Brain microvascular endothelial cell (primary cell): Measurements from ENCODE around the gene HCCS.

ENCODE experiments used
- DNase-seq: peaks from one replicate; pipeline ENCODE4 v3.0.0-alpha.2; 2020
- H3K27ac ChIP-seq: fragments of 250-450 bp; sonication (Bioruptor Pico); 2 replicates; pipeline ENCODE4 v1.5.1; 2020; ENCODE audit warnings: mild to moderate bottlenecking, moderate library complexity
- H3K27me3 ChIP-seq: fragments of 250-450 bp; sonication (Bioruptor Pico); replicated peaks from 2 replicates; pipeline ENCODE4 v1.5.1; 2020; ENCODE audit warnings: mild to moderate bottlenecking
- H3K36me3 ChIP-seq: fragments of 250-450 bp; sonication (Bioruptor Pico); replicated peaks from 2 replicates; pipeline ENCODE4 v1.5.1; 2020; ENCODE audit warnings: mild to moderate bottlenecking
- H3K4me3 ChIP-seq: 2 replicates; pipeline ENCODE4 v1.5.1; 2011; ENCODE audit warnings: low read depth, mild to moderate bottlenecking, control low read depth, low read length, moderate library complexity
- CTCF ChIP-seq: IDR thresholded peaks from 2 replicates; pipeline ENCODE4 v1.5.1; 2011; ENCODE audit warnings: low read depth, mild to moderate bottlenecking, moderate library complexity, low read length, control low read depth, inconsistent platforms; ENCODE audit errors: missing control alignments
- in situ Hi-C: cut with HindIII; loops from 2 replicates; pipeline ENCODE4 v1.10.0; 2017; ENCODE audit warnings: low sequenced_read_pairs, low pct_ligation_motif_present

The HCCS gene

GRCh38 chrX:11111037-11111851, at the start of gene HCCS:
HCCS (plus strand) TSS chrX:11111332; CDS start chrX:11112061, 729 bp downstream.
- Histone ChIP-seq H3K27ac (peak within 1 kb of the TSS; percentile 94), H3K27me3 (no peaks in the 10 kb centered on the region), H3K4me3 (peak within 1 kb of the TSS; percentile 83), H3K36me3 (no peaks in the 10 kb centered on the region)
- in situ Hi-C loops, result loop anchor here (25.0 kb wide), 1 partner anchor 924 kb away; no protein-coding TSS in a partner anchor
- peak; percentile 14 for TF ChIP-seq CTCF
- DNase-seq, result peak; percentile 79

- in situ Hi-C loops, result no loop called here
- Histone ChIP-seq H3K36me3 (no peaks in the 10 kb centered on the region), H3K27me3 (no peaks in the 10 kb centered on the region), H3K4me3 (no peak overlapping the region), H3K27ac (no peak overlapping the region)
- no peak for TF ChIP-seq CTCF
- DNase-seq, result no peak
Observed at GRCh38 chrX:11064276-11064675, 46.9 kb upstream of the HCCS start.

- Histone ChIP-seq H3K27ac (peak overlapping the region; percentile 54), H3K36me3 (no peaks in the 10 kb centered on the region), H3K27me3 (no peaks in the 10 kb centered on the region), H3K4me3 (no peak overlapping the region)
- peak; percentile 40 for DNase-seq
- TF ChIP-seq CTCF, result no peak
- in situ Hi-C loops, result no loop called here
Observed at GRCh38 chrX:11064851-11065600, 46.1 kb upstream of the HCCS start.

GRCh38 chrX:11066812-11067211, 44.3 kb upstream of the HCCS start:
- in situ Hi-C loops, result no loop called here
- no peak for DNase-seq
- Histone ChIP-seq H3K27ac (no peak overlapping the region), H3K4me3 (no peak overlapping the region), H3K27me3 (no peaks in the 10 kb centered on the region), H3K36me3 (no peaks in the 10 kb centered on the region)
- no peak for TF ChIP-seq CTCF

- TF ChIP-seq CTCF, result no peak
- DNase-seq, result no peak
Observed at GRCh38 chrX:11073381-11073780, 37.8 kb upstream of the HCCS start.

More at GRCh38 chrX:11073381-11073780, 37.8 kb upstream of the HCCS start:
- no peaks in the 10 kb centered on the region for H3K36me3 ChIP-seq
- H3K27me3 ChIP-seq, result no peaks in the 10 kb centered on the region
- no peak overlapping the region for H3K27ac ChIP-seq
- in situ Hi-C loops, result no loop called here
- no peak overlapping the region for H3K4me3 ChIP-seq
